ENCODE measurements around the gene SPAAR. TPM values are rescaled to one million over a fixed set of nuclear protein-coding genes. Genes with fewer than 3 reads are reported as not detected.

The SPAAR gene
- polyA plus RNA-seq, 1 experiment, result 0.32 TPM

DNA sequence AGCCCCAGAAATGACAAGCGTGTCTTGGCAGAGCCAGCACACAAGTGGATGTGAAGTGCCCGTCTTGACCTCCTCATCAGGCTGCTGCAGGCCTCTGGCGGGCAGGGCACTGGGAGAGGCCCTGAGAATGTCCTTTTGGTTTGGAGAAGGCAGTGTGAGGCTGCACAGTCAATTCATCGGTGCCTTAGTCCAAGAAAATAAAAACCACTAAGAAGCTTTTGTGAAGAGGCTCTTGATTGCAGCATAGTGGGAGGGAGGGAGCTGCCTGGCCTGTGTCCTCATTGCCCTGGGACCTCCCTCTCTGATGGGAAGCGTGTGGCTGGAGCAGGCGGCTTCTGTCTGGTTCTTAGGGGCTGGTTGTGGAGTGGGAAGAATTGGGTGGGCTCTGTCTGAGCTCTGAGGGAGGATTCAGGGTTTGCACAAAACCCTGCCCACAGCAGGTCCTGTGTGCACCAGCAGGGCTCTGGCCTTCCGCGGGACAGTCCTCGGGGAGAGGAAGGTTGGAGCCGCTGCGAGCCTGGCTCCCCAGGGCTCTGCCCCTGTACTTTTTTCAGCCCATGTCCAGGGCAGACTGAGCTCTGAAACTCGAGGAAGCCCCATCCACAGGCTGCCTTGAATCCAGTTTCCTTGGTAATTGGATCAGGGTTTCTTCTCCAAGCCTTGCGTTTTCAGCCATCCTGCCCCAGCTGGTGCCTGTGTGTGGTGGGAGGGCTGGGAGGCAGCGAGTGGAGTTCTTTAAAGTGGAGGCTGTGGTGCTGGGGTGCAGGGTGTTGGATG is 2.2 kb upstream of the SPAAR start:
- ChIA-PET POLR2A (interaction anchor here (0.6 to 1.0 kb wide), 2 partner anchors 117 to 564 kb away, joined by 3 read pairs; no protein-coding TSS in a partner anchor), CTCF (interaction anchor here (0.7 to 8.0 kb wide), 12 partner anchors 11 to 195 kb away, joined by 3 to 170 read pairs (median 4); partner anchors contain the start of gene NPR2)
- DNase-seq (ENCODE audit: low read depth), result no peak
- Histone ChIP-seq H3K27me3 (ENCODE audit: control insufficient read depth, insufficient read depth, low read length) (peaks cover 2% of the 10 kb centered on the region; the same call in 1 of the 2 replicates), H3K36me3 (ENCODE audit: control insufficient read depth, insufficient read depth, low read length) (no peaks in the 10 kb centered on the region), H3K4me3 (ENCODE audit: low read depth, low read length) (no peak overlapping the region)
- TF ChIP-seq, protein P1, sequence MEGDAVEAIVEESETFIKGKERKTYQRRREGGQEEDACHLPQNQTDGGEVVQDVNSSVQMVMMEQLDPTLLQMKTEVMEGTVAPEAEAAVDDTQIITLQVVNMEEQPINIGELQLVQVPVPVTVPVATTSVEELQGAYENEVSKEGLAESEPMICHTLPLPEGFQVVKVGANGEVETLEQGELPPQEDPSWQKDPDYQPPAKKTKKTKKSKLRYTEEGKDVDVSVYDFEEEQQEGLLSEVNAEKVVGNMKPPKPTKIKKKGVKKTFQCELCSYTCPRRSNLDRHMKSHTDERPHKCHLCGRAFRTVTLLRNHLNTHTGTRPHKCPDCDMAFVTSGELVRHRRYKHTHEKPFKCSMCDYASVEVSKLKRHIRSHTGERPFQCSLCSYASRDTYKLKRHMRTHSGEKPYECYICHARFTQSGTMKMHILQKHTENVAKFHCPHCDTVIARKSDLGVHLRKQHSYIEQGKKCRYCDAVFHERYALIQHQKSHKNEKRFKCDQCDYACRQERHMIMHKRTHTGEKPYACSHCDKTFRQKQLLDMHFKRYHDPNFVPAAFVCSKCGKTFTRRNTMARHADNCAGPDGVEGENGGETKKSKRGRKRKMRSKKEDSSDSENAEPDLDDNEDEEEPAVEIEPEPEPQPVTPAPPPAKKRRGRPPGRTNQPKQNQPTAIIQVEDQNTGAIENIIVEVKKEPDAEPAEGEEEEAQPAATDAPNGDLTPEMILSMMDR (IDR thresholded peaks at IDR 0.05; ENCODE audit: insufficient read depth, low read depth, low read length), result no peak

DNA sequence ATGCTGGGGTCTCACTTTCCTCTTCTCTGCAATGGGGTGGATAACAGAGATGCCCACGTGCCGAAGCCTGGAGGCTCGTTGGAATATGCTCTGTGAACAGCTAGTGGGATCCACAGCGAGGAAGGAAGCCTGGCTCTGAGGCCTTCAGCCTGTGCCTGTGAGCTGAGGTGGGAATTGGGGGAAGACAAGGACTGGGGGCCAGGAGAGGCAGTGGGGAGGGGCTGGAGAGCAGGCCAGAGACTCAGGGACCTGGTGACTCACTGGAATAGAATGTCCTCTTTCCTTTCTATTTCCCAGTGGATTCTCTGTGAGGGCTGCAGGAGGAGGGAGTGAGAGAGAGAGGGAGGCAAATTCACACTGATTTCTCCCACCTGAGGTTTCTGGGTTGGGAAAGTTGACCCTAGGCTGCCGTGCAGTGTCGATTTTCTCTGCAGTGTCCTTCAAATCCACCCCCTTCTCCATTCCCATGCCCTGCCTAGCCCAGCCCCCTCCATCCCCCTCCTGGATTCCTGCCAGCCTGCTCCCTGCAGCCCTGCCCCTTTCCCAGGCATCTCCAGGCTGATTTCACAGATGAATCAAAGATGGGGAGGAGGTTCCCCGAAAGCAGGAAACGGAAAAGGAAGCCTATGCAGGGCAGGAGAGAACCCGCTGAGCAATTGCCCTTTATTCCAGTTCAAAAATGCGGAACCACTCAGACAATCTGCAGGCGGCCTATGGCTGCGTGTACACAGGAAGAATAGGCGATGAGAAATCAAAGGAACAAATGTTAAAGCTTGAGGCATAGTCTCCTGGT is 1.4 kb upstream of the SPAAR start:
- no peak overlapping the region for H3K4me3 ChIP-seq (ENCODE audit: low read depth, low read length)
- ChIA-PET POLR2A (interaction anchor here (0.5 kb wide), 1 partner anchor 13 kb away, joined by 4 read pairs; no protein-coding TSS in a partner anchor), CTCF (interaction anchor here (1.0 to 8.0 kb wide), 11 partner anchors 12 to 194 kb away, joined by 3 to 170 read pairs (median 4); partner anchors contain the start of gene NPR2)
- TF ChIP-seq, protein P1 (IDR thresholded peaks at IDR 0.05; ENCODE audit: insufficient read depth, low read depth, low read length), result no peak; the same call in 1 of the 2 replicates
- no peak for DNase-seq (ENCODE audit: low read depth)
- no peaks in the 10 kb centered on the region for H3K27me3 ChIP-seq (ENCODE audit: control insufficient read depth, insufficient read depth, low read length)
- no peaks in the 10 kb centered on the region for H3K36me3 ChIP-seq (ENCODE audit: control insufficient read depth, insufficient read depth, low read length)

DNA sequence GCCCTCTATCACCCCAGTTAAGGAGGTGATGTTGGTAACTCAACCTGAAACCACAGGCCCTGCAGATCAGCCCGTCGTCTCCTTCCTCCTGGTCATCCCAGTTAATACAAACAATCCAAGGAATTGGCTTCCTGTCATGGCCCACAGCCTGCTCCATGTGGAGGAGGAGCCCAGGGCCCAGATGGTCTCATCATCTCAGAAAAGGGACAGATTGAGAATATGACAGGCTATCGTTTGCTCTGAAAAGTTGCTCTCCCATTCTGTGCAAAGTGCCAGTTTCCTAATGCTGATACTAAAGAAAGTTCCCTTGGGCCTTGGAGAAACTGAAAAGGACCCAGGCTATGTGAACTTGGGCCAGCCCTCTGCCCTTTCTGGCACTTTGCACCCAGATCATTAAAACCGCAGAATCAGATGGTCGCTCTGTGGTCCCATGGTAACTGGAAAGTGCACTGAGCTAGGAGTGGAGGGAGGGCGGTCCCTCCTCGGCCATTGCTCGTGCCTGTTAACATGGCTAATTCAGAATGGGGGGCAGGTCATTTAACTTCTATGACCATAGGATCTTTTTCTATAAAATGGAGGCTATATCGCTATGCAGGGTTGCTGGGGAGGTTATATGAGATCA is 675 bp upstream of the SPAAR start:
- DNase-seq (ENCODE audit: low read depth), result no peak
- Histone ChIP-seq H3K36me3 (ENCODE audit: control insufficient read depth, insufficient read depth, low read length) (no peaks in the 10 kb centered on the region), H3K4me3 (ENCODE audit: low read depth, low read length) (no peak overlapping the region), H3K27me3 (ENCODE audit: control insufficient read depth, insufficient read depth, low read length) (no peaks in the 10 kb centered on the region)
- ChIA-PET CTCF (interaction anchor here (0.7 to 1.6 kb wide), 2 partner anchors 11 to 37 kb away, joined by 3 to 4 read pairs; no protein-coding TSS in a partner anchor), POLR2A (interaction anchor here (0.5 kb wide), 1 partner anchor 12 kb away, joined by 4 read pairs; no protein-coding TSS in a partner anchor)
- TF ChIP-seq, protein P1 (IDR thresholded peaks at IDR 0.05; ENCODE audit: insufficient read depth, low read depth, low read length), result no peak

DNA sequence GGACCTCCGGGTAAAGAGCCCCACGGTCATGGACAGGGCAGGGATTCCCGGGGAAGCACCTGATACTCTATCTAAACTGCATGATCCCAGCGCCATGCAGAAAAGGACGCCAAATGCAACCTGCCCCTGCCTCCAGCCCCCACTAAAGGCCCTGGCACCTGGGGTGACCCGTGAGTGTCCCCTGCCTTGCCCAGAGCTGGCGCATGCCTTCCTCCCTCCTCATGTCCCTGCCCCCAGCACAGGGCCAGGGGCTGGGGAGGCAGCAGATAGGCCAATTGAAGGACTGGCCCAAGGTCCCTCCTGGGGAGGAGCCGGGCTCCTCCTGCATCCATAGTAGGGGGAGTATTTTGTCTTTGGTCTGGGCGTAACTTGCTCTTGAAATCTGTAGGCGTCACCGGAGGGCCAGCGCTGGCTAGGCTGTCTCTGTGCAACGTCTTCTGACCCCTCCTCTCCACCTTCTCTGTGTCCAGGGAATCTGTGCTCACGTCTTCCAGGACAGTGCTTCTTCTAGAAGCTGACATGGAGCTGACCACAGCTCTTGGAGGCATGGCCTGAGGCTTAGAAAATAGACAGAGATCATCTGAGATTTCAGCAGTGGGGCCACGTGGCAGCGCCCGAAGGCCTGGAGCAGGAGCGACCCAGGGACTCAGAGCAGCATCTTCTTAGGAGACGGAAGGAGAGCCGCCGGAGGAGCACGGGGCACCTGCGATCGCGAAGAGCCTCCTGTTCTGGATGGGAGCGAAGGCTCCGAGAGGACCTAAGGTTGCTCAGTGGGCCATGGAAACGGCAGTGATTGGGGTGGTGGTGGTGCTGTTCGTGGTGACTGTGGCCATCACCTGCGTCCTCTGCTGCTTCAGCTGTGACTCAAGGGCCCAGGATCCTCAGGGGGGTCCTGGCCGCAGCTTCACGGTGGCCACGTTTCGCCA is 660 bp downstream of the SPAAR start:
- no peak overlapping the region for H3K4me3 ChIP-seq (ENCODE audit: low read depth, low read length)
- DNase-seq (ENCODE audit: low read depth), result no peak
- ChIA-PET CTCF (interaction anchor here (0.9 to 3.7 kb wide), 8 partner anchors 8 to 120 kb away, joined by 3 to 22 read pairs (median 6); partner anchors contain the start of gene SPAG8), POLR2A (no interaction called here)
- TF ChIP-seq, protein P1 (IDR thresholded peaks at IDR 0.05; ENCODE audit: insufficient read depth, low read depth, low read length), result no peak
- H3K36me3 ChIP-seq (ENCODE audit: control insufficient read depth, insufficient read depth, low read length), result no peaks in the 10 kb centered on the region
- H3K27me3 ChIP-seq (ENCODE audit: control insufficient read depth, insufficient read depth, low read length), result no peaks in the 10 kb centered on the region
